Activated naive CD8-positive, alpha-beta T cell treated with anti-CD3 and anti-CD28 coated beads for 36 hours (primary cell): ENCODE data around the gene NSG1. TPM values are rescaled to one million over a fixed set of nuclear protein-coding genes. Genes with fewer than 3 reads are reported as not detected.

Experiments used
- total RNA-seq, 2 experiments: library from RNA; stranded (reverse); gene quantifications; one replicate each; pipeline ENCODE4 v1.2.3, GENCODE V29; 2021

The NSG1 gene
- total RNA-seq, 2 experiments from 2014 or later = 3.8 to 4.7 TPM

Other genes with a start within 250 kb of the NSG1 start
- not detected for gene OTOP1, start 160.2 kb upstream of the NSG1 start, total RNA-seq
- gene TMEM128, start 138.9 kb upstream of the NSG1 start, total RNA-seq = 10 to 100 TPM; 23.6 to 25.0 TPM
- 100 to 1,000 TPM in 1 of 2 experiments, 10 to 100 TPM in 1; 97.6 to 106 TPM for gene LYAR, start 96.9 kb upstream of the NSG1 start, total RNA-seq
- 1 to 10 TPM; 5.7 to 6.0 TPM for gene ZBTB49, start 96.9 kb upstream of the NSG1 start, total RNA-seq
- gene STX18, start 154.9 kb downstream of the NSG1 start, total RNA-seq = 10 to 100 TPM; 23.7 to 25.9 TPM